NCI-H2029 (cell line): ENCODE measurements around the gene SAMD4A.
"Not testable (repeated sequence)": the region's sequence is repeated elsewhere in the genome, so short reads cannot be mapped to it uniquely, and the experiment has no call there.

Experiments used
- DNase-seq: peaks from one replicate; lab custom pipeline; 2025; lab: John Stamatoyannopoulos, UW

The SAMD4A gene

DNA sequence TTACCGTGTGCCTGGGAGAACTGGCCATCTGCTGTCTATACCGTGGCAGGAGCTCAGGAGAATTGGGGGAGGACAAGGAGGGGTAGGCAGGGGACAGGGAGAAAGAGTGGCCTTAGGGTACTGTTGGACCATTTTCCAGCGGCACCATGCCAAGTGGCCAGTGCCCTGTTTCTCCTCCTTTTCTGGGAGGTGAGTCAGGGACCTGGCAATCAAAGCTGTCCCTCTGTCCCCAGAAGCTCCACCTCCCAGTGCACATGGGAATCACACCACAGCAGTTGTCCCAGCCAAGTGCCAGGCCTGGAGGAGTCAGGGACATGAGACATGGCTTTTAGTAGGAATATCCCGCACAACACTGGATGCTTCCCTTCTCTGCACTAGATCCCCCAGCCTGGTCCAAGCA, 217.7 kb downstream of the SAMD4A start:
- no peak for DNase-seq

DNA sequence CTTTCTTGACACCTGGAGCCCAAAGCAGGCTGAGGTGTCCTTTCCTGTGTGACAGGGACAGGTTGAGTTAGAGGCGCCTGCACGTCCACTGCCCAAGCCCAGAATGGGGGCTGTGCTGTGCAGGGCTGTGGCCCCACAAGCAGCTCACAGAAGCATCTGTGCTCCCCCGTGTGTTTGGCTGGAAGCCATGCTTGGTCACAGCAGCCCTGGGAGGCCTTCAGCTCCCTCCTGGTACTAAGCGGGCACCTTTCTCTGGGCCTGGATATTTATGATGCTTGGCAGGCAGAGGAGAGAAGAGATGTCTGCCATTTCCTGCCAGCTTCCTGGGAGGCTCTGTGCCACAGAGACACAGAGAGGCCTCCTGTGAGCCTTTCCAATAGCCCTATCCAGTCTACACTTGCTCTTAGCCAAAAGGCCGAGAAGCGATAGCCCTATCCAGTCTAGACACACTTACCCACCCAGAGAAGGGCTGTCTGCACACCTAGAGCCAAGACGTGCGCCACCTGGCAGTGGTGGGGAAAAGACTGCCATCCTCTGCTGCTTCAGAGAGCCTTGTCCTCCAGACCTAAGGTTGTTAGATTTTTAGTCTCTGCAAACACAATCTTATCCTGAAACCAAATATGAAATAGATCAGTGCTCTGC, 218.3 kb downstream of the SAMD4A start:
- no peak for DNase-seq

- DNase-seq, result no peak
Observed at GRCh38 chr14:54785778-54786770, 219.1 kb downstream of the SAMD4A start.

DNA sequence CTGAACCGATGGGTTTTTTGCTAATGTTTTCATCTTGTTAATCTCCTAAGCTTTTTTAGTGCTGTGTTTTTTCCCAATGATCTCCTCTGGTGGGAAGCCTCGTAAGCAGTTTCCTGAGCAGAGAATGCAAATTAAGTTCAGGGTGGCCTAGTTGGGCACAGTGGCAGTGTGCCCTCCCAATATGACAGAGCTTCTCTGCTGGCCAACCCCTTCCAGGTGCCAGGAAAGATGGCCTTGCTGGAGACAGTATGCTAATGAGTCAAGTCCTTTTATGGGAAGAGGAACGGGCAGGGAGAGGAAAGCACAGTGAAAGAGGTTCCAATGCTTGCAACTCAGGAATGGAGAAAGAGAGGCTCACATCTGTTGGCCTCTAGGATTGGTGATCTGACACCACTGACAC, 219.9 kb downstream of the SAMD4A start:
- DNase-seq, result no peak

DNA sequence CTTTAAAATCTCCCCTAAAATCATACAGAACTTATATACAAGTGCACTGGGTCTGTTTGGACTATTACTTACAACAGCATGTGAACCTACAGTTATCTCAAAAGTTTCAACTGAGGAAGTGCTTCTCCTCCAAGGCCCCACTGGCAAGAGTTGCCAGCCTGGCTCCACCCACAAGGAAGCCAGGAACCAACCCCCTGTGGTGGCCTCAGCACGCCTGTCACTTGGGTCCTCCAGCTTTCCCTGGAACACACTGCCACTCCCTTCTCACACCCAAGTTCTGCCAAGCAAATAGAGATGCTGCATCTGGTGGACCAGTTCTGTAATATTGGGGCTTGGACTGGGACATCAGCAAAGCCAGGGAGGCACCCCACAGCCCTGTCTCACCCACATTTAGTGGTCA, 220.3 kb downstream of the SAMD4A start:
- DNase-seq, result no peak

- no peak for DNase-seq
Observed at GRCh38 chr14:54788701-54789100, 221.8 kb downstream of the SAMD4A start.

GRCh38 chr14:54789166-54789565, 222.2 kb downstream of the SAMD4A start:
- no peak for DNase-seq

GRCh38 chr14:54789781-54790480, 223.0 kb downstream of the SAMD4A start:
- no peak for DNase-seq

DNA sequence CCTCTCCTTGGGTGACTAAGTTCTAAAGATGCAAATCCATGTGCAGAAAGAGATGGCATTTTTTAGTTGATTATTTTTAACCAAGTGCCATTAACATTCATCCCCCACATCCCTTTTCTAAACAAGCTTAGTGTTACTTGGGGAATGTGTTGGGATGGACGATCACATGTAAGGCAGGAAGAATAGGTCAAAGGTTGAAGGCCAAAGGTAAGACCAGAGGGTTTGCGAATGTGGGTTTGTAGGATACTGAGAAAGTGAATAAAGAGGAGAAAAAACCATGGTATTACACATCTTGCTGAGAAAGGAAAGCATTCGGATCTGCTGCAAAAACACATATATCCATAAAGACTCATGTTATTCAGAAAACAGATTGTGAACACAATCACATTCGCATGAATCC, 224.1 kb downstream of the SAMD4A start:
- DNase-seq, result no peak

DNA sequence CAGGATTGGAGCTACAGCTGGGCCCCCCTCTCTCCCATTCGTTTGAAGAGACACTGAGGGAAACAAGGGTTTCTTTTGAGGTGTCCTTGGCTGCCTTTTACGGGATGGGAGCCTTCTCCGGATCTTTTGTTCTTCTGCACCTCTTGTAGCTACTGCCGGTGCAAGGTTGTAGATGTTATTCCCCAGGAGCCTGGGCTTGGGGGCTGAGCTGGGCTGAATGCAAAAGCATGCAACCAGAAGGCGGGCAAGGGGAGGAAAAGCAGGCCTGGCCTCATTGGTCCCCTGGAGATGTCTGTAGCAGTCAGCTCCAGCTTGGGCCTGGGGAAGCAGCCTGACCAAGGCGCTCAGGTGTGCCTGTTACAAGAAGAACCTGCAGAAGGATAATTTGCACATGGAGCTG, 225.4 kb downstream of the SAMD4A start:
- no peak for DNase-seq

- no peak for DNase-seq
Observed at GRCh38 chr14:54794159-54794558, 227.2 kb downstream of the SAMD4A start.

- DNase-seq, result no peak
Observed at GRCh38 chr14:54794796-54795195, 227.9 kb downstream of the SAMD4A start.

- DNase-seq, result no peak
Observed at GRCh38 chr14:54796961-54797360, 230.0 kb downstream of the SAMD4A start.

- no peak for DNase-seq
Observed at GRCh38 chr14:54797556-54797955, 230.6 kb downstream of the SAMD4A start.

DNA sequence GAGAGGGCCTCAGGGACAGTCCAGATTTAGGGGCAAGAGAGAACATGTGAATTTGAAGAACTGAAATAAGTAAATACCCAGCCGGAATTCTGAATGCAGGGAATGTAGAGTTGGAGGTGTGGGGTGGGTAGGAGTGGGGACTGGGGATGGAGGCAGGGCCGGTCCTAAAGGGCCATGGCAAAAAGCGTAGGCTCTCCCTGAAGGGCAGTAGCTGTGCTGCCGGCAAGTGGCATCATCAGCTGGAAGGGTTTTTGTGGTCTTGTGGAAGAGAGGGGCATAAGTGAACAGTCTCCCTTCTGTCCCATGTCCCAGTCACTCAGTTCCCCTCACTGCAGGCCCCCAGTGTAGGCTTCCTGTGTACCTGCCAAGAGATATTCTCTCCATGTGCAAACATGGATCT, 231.1 kb downstream of the SAMD4A start:
- no peak for DNase-seq

GRCh38 chr14:54798465-54799124, 231.7 kb downstream of the SAMD4A start:
- no peak for DNase-seq

- DNase-seq, result not testable (repeated sequence)
Observed at GRCh38 chr14:54801482-54801881, 234.6 kb downstream of the SAMD4A start.

- no peak for DNase-seq
Observed at GRCh38 chr14:54803396-54803795, 236.5 kb downstream of the SAMD4A start.

GRCh38 chr14:54803926-54804537, 237.1 kb downstream of the SAMD4A start:
- no peak for DNase-seq

- DNase-seq, result no peak
Observed at GRCh38 chr14:54804538-54805041, 237.7 kb downstream of the SAMD4A start.

- DNase-seq, result no peak
Observed at GRCh38 chr14:54805070-54805444, 238.1 kb downstream of the SAMD4A start.
